ENCODE measurements around the gene CADM4. TPM values are rescaled to one million over a fixed set of nuclear protein-coding genes. Genes with fewer than 3 reads are reported as not detected.

The CADM4 gene
- polyA plus RNA-seq, 1 donor, result 43.0 TPM

GRCh38 chr19:43634872-43635560, 4.6 kb downstream of the CADM4 start:
- DNase-seq, result peak; percentile 41

- no peak for DNase-seq
These were observed 5.2 kb downstream of the CADM4 start for GRCh38 chr19:43634506-43634871.

- DNase-seq, result no peak
These were observed 5.6 kb downstream of the CADM4 start for GRCh38 chr19:43634068-43634467.

GRCh38 chr19:43633520-43633919, 6.1 kb downstream of the CADM4 start:
- DNase-seq, result no peak

GRCh38 chr19:43631491-43631890, 8.2 kb downstream of the CADM4 start:
- DNase-seq, result no peak

- DNase-seq, result no peak
These were observed 10.9 kb downstream of the CADM4 start for GRCh38 chr19:43628646-43629326.

- no peak for DNase-seq
These were observed 12.8 kb downstream of the CADM4 start for GRCh38 chr19:43626838-43627237.

- no peak for DNase-seq
These were observed 13.6 kb downstream of the CADM4 start for GRCh38 chr19:43625918-43626579.

GRCh38 chr19:43624933-43625332, 14.7 kb downstream of the CADM4 start:
- DNase-seq, result no peak

GRCh38 chr19:43623889-43624670, 15.6 kb downstream of the CADM4 start:
- no peak for DNase-seq

GRCh38 chr19:43622956-43623355, 16.7 kb downstream of the CADM4 start:
- no peak for DNase-seq

GRCh38 chr19:43622070-43622469, 17.6 kb downstream of the CADM4 start:
- no peak for DNase-seq

GRCh38 chr19:43620061-43621001, 19.3 kb downstream of the CADM4 start:
- no peak for DNase-seq

GRCh38 chr19:43619262-43620060, 20.2 kb downstream of the CADM4 start, which contains the start of gene ZNF428:
ZNF428 (minus strand) TSS chr19:43619629; CDS start chr19:43614304, 5,325 bp downstream.
- DNase-seq, result peak; percentile 89

- peak; percentile 57 for DNase-seq
These were observed 20.8 kb downstream of the CADM4 start for GRCh38 chr19:43618921-43619261.

GRCh38 chr19:43616954-43617353, 22.7 kb downstream of the CADM4 start:
- DNase-seq, result no peak

GRCh38 chr19:43616306-43616705, 23.3 kb downstream of the CADM4 start:
- DNase-seq, result no peak

GRCh38 chr19:43612374-43612773, 27.3 kb downstream of the CADM4 start:
- no peak for DNase-seq

- DNase-seq, result no peak
These were observed 27.9 kb downstream of the CADM4 start, which contains the start of gene SRRM5 for GRCh38 chr19:43611788-43612187. SRRM5 (plus strand) TSS chr19:43612088; CDS start chr19:43612122, 34 bp downstream.

GRCh38 chr19:43610493-43610892, 29.2 kb downstream of the CADM4 start:
- DNase-seq, result no peak
